ENCODE results near the gene PRSS8.

The PRSS8 gene

DNA sequence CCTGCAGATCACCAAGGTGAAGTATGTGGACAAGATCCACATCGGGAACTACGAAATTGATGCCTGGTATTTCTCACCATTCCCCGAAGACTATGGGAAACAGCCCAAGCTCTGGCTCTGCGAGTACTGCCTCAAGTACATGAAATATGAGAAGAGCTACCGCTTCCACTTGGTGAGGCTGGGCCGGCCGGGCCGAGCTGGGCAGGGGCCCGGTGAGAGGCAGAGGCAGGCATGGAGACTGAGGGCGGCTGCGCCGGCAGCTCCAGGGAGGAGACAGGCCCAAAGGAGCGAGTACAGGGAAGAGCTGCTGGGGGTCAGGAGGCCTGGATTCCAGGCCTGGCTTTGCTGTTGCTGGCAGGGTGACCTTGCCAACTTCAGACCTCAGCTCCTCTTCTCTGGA lies 8.3 kb downstream of the PRSS8 start:
- H3K27ac ChIP-seq (ENCODE audit: low read depth, low read length): no peak overlapping the region
- no peaks in the 10 kb centered on the region for H3K79me2 ChIP-seq (ENCODE audit: insufficient read depth, low read length)
- H3K9me2 ChIP-seq (replicated peaks; ENCODE audit: insufficient read depth, low read length): no peaks in the 10 kb centered on the region
- H2AFZ ChIP-seq (ENCODE audit: low read depth, low read length, severe bottlenecking): no peak overlapping the region
- no peak overlapping the region for H3K9ac ChIP-seq (ENCODE audit: low read length)
- H3K9me3 ChIP-seq (ENCODE audit: insufficient read depth, low read length): no peaks in the 10 kb centered on the region
- H3F3A ChIP-seq (ENCODE audit: insufficient read depth): no peaks in the 10 kb centered on the region
- no peak overlapping the region for H3K4me2 ChIP-seq (ENCODE audit: low read depth, low read length, poor library complexity, severe bottlenecking)
- no peaks in the 10 kb centered on the region for H3K27me3 ChIP-seq (ENCODE audit: low read length)
- no peaks in the 10 kb centered on the region for H4K20me1 ChIP-seq (ENCODE audit: low read depth, low read length)
- TF ChIP-seq, protein P1, sequence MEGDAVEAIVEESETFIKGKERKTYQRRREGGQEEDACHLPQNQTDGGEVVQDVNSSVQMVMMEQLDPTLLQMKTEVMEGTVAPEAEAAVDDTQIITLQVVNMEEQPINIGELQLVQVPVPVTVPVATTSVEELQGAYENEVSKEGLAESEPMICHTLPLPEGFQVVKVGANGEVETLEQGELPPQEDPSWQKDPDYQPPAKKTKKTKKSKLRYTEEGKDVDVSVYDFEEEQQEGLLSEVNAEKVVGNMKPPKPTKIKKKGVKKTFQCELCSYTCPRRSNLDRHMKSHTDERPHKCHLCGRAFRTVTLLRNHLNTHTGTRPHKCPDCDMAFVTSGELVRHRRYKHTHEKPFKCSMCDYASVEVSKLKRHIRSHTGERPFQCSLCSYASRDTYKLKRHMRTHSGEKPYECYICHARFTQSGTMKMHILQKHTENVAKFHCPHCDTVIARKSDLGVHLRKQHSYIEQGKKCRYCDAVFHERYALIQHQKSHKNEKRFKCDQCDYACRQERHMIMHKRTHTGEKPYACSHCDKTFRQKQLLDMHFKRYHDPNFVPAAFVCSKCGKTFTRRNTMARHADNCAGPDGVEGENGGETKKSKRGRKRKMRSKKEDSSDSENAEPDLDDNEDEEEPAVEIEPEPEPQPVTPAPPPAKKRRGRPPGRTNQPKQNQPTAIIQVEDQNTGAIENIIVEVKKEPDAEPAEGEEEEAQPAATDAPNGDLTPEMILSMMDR (IDR thresholded peaks at IDR 0.05; ENCODE audit: insufficient read depth, low read length, poor library complexity, severe bottlenecking): no peak
- TF ChIP-seq EZH2phosphoT487 (conservative IDR thresholded peaks at IDR 0.05; ENCODE audit: low read length): no peak
- H3K36me3 ChIP-seq (ENCODE audit: low read length): peaks cover 2% of the 10 kb centered on the region; the same call in 1 of the 2 replicates
- no peak overlapping the region for H3K4me3 ChIP-seq (ENCODE audit: insufficient read depth, low read length, poor library complexity, severe bottlenecking)

DNA sequence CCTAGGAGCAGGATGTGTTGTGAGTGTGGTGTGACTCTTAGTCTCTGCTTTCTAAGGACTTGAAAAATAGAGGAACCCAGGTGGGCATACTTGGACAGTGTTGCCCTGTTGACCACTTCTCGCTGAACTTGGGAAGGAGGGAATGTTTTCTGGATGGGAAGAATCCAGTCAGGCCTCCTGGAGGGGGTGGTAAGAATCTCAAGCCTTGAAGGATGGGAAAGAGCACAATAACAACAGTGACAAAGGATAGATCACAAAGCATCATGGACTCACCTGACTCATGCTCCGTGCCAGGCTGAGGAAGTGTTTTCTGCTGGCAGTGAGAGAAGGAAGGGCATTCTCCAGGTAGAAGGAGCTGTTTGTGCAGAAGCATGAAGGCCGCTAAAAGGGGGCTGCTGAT lies 9.7 kb downstream of the PRSS8 start:
- Histone ChIP-seq H3K9me2 (replicated peaks; ENCODE audit: insufficient read depth, low read length) (no peaks in the 10 kb centered on the region), H3K79me2 (ENCODE audit: insufficient read depth, low read length) (no peaks in the 10 kb centered on the region), H3K27me3 (ENCODE audit: low read length) (no peaks in the 10 kb centered on the region), H3K27ac (ENCODE audit: low read depth, low read length) (no peak overlapping the region), H3K9ac (ENCODE audit: low read length) (no peak overlapping the region), H3K4me2 (ENCODE audit: low read depth, low read length, poor library complexity, severe bottlenecking) (no peak overlapping the region), H3K4me3 (ENCODE audit: insufficient read depth, low read length, poor library complexity, severe bottlenecking) (no peak overlapping the region), H3K9me3 (ENCODE audit: insufficient read depth, low read length) (no peaks in the 10 kb centered on the region), H3F3A (ENCODE audit: insufficient read depth) (no peaks in the 10 kb centered on the region), H4K20me1 (ENCODE audit: low read depth, low read length) (no peaks in the 10 kb centered on the region), H2AFZ (ENCODE audit: low read depth, low read length, severe bottlenecking) (no peak overlapping the region), H3K36me3 (ENCODE audit: low read length) (peaks cover 7% of the 10 kb centered on the region; the same call in 1 of the 2 replicates)
- TF ChIP-seq, protein P1 (IDR thresholded peaks at IDR 0.05; ENCODE audit: insufficient read depth, low read length, poor library complexity, severe bottlenecking): no peak
- no peak for TF ChIP-seq EZH2phosphoT487 (conservative IDR thresholded peaks at IDR 0.05; ENCODE audit: low read length)

DNA sequence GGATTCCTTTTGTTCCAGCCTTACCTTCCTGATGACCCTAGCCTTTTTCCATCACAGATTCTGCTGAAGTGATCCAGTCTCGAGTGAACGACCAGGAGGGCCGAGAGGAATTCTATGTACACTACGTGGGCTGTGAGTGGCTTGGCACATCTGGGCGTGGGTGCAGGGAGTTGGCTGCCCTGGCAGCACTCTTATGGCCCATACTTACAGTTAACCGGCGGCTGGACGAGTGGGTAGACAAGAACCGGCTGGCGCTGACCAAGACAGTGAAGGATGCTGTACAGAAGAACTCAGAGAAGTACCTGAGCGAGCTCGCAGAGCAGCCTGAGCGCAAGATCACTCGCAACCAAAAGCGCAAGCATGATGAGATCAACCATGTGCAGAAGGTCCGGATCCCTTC lies 15.4 kb downstream of the PRSS8 start:
- Histone ChIP-seq H3K9me3 (ENCODE audit: insufficient read depth, low read length) (no peaks in the 10 kb centered on the region), H3K4me3 (ENCODE audit: insufficient read depth, low read length, poor library complexity, severe bottlenecking) (no peak overlapping the region), H3K27me3 (ENCODE audit: low read length) (no peaks in the 10 kb centered on the region), H3K27ac (ENCODE audit: low read depth, low read length) (no peak overlapping the region), H3K9me2 (replicated peaks; ENCODE audit: insufficient read depth, low read length) (no peaks in the 10 kb centered on the region), H4K20me1 (ENCODE audit: low read depth, low read length) (peaks cover 8% of the 10 kb centered on the region; the same call in 1 of the 2 replicates), H3F3A (ENCODE audit: insufficient read depth) (no peaks in the 10 kb centered on the region), H2AFZ (ENCODE audit: low read depth, low read length, severe bottlenecking) (no peak overlapping the region), H3K4me2 (ENCODE audit: low read depth, low read length, poor library complexity, severe bottlenecking) (no peak overlapping the region), H3K36me3 (ENCODE audit: low read length) (peaks cover 12% of the 10 kb centered on the region; the same call in 1 of the 2 replicates), H3K9ac (ENCODE audit: low read length) (no peak overlapping the region), H3K79me2 (ENCODE audit: insufficient read depth, low read length) (peaks cover 22% of the 10 kb centered on the region)
- no peak for TF ChIP-seq EZH2phosphoT487 (conservative IDR thresholded peaks at IDR 0.05; ENCODE audit: low read length)
- TF ChIP-seq, protein P1 (IDR thresholded peaks at IDR 0.05; ENCODE audit: insufficient read depth, low read length, poor library complexity, severe bottlenecking): no peak
